HG02678 (cell line): ENCODE results near the gene INHBB.

Source experiments
- ATAC-seq: cut with Tn5 transposase; IDR thresholded peaks from one replicate; pipeline ENCODE4 v1.9.1; 2021; ENCODE audit warnings: mild to moderate bottlenecking, moderate library complexity; ENCODE audit not compliant: unreplicated experiment

The INHBB gene

DNA sequence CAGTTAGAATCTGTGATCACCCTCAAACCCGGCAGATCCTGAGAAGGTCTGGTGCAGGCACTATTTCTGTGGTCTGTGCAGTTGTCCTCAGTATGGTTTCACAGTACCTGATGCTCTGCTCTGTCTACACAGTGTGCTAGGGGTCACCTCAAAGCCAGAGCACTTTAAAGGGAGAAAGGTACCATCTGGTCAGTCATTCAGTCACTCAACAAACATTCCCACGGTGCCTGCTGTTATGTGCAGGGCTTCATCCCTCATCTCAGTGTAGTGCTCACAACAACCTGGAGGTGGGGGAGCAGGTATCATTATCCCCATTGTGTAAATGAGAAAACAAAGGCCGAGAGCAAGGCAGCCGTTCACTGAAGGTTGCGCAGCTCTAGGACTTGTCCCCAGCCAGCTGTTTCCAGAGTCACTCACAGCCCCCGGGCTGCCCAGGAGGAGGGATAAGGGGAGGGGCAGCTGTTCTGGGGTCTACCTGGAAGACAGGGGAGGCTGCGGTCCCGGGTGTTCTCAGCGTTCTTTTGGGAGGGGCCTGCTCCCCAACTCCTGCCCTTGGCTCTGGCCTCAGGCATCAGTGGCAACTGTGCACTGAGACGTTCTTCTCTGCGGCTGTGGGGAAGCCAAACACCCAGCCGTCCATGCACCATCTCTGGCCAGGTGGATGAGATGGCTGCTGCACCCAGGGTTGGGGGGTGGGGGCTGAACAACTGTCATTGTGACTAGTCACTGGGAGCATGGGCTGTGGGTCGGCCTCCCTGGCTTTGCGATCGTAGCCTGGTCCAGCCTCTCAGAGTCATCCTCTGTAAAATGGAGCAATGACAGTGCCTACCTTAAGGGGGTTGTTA lies 9.2 kb downstream of the INHBB start:
- no peak for ATAC-seq

- ATAC-seq = no peak
Observed at GRCh38 chr2:120355780-120356266, 9.9 kb downstream of the INHBB start.

DNA sequence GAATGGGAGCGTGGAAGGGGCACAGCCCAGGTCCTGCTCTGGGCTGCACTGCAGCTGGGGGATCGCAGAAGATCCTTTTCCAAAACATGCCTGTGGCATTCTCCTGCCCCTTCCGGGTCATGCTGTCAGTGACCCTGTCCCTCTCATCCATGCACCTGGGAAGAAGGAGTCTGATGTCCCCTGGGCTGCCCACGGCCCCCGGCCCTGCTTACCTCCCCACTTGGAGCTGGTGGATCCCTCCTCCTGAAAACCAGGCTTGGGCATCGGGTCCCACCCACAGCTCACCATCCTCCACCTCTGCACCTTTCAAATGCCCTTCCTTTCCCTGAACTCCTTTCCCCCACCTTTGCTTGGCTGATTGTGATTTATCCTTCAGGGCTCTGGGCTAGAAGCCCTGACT lies 11.8 kb downstream of the INHBB start:
- no peak for ATAC-seq

DNA sequence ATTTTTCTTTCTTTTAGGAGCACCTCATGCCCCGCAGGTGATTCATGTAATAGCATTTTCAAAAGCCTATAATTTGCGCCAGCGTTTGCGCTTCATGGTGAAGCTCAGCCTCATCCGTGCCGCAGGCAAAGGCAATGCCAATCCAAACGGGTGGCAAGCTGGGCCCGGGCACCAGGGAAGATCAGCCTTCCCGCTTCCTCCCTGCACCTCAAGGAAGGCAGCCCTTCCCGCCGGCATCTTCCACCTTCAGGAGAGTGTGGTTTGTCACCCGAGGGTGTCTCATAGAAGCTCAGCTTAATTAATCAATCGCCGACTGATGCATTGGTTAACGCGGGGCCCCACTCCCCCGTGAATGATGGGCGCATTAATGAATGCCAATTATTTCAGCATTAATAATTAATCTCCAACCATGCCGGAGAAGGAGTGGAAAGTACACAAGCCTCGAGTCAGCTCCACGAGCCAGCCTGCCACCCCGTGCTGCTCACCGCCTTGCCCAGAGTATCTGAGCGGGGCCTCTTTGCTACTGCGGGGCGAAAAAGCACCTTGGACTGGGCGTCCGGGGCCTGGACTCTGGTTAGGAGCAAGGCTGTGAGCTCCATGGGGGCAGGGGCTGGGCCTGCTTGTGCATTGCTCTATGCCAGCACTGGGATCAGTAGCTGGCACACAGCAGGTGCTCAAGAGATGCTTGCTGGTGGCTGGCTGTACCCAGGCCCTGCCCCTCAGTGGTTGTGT lies 13.0 kb downstream of the INHBB start:
- no peak for ATAC-seq

- no peak for ATAC-seq
Observed at GRCh38 chr2:120360307-120360855, 14.4 kb downstream of the INHBB start.

DNA sequence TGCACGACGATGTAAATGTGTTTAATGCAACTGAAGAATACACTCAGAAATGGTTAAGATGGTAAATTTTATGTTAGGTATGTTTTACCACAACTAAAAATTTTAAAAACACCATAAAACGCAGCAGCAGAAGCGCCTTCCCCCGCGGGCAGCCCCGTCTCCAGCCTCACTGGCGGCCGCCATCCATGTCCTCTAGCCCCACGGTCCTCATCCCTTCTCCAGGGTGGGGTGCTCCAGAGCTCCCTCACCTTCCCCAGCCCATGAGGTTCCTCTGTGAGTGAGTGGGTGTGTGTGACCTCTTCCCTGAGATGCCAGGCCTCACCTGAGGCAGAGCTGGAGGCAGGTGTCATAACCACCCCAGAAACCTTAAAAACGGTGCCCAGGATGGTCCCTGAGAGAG lies 17.0 kb downstream of the INHBB start:
- ATAC-seq = no peak

DNA sequence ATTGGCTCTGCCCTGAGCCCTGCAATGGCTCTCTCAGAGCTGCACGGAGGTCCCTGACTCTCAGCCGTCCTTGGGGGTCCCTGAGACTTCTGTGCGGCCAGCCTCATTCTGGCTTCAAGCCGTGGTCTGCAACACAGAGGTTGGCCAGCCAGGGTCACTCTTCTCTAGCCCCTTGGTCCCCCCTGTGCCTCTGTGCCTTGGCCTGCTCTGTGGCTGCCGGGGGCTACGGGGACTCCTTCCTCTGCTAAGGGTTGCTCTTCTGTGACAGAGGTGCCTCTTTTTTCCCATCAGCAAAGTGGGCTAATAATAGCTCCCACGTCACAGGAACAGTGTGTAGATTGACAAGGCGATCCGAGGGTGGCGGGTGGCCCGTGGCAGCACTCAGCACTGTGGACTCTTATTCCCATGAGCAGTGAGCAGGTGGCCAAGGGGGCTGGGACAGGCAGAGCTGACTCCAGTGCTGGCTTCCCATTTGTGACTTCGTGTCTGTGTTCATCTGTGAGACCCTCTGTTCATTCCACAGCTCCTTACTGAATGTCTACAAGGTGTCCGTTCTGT lies 19.4 kb downstream of the INHBB start:
- no peak for ATAC-seq

- ATAC-seq = no peak
Observed at GRCh38 chr2:120366698-120367097, 20.8 kb downstream of the INHBB start.

GRCh38 chr2:120367221-120367620 lies 21.3 kb downstream of the INHBB start:
- no peak for ATAC-seq

DNA sequence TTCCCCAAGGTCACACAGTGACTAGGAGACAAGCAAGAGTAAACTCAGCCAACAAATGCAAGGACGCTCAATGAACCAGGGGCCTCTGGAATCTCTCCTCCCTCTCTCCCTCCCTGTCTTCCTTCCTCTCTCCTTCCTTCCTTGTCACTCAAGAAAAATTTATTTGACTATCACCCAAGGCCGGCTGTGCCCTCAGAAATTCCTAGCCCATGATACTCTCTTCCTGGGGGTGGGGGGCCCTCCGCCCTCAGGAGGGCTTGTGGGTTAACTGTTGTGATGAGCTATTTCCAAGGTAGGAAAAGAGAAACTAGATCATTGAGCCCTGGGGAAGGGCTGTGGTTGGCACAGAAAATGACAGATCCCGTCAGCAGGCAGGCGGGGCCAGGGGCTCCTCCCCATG lies 21.7 kb downstream of the INHBB start:
- ATAC-seq = no peak

DNA sequence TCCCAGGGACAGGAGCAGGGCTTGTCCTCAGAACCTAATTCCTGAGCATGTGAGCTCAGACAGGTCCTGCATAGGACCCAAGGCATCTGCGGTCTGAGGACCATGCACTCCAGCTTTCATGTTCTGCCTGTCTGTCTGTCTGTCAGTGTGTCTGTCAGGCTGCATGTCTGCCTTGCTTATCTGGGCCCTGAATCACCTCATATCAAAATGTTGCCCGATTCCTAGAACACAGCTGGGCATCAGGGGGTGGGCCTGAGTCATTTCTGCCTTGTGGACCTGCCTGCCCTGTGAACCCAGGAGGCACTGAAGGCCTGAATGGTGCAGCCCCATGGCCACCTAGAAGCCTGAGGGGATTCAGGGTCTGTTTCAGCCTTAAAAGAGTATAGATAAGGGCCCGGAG lies 22.1 kb downstream of the INHBB start:
- no peak for ATAC-seq

DNA sequence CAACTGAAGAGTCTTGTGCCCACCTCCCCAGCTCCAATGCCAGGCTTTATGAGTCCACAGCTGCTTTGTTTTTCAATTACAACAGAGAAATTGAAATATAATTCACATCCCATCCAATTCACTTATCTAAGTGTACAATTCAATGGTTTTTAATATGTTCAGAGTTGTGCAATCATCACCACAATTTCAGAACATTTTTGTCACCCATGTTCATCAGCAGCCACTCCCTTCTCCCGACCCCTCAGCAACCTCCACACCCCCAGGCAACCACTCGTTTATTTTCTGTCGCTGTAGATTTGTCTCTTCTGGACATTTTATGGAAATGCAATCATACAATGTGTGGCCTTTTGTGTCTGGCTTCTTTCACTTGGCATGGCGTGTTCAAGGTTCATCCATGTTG lies 23.3 kb downstream of the INHBB start:
- ATAC-seq = no peak

- no peak for ATAC-seq
Observed at GRCh38 chr2:120371969-120372625, 26.2 kb downstream of the INHBB start.

DNA sequence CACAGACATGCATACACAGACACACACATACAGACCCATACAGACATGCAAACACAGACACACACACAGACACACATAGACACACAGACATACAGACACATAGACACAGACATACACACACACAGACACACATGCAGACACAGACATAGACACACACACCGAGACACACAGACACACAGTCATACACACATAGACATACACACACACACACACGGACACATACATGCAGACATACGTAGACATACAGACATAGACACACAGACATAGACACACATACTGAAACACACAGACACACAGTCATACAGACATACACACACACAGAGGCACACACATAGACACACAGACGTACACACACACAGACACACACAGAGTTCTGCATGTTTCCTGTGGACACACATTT lies 26.9 kb downstream of the INHBB start:
- no peak for ATAC-seq

DNA sequence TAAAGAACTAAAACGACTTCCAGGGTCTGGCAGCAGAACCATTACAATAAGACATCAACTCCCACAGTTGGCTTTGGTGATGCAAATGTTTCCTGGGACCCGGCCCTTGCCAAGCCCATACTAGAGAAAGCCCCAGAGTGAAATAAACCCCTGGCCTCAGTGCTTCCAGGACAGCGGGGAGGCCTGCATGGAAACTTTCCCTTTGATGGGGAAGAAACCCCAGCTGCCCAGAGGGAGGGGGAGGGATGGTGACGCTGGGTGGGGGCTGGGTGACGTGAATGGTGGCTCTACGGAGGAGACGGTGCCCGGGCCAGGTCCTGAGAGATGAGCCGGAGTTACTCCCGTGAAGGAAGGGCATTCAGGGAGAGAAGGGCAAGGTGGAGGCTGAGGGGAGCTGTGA lies 27.5 kb downstream of the INHBB start:
- no peak for ATAC-seq

- ATAC-seq = no peak
Observed at GRCh38 chr2:120374821-120375220, 28.9 kb downstream of the INHBB start.

DNA sequence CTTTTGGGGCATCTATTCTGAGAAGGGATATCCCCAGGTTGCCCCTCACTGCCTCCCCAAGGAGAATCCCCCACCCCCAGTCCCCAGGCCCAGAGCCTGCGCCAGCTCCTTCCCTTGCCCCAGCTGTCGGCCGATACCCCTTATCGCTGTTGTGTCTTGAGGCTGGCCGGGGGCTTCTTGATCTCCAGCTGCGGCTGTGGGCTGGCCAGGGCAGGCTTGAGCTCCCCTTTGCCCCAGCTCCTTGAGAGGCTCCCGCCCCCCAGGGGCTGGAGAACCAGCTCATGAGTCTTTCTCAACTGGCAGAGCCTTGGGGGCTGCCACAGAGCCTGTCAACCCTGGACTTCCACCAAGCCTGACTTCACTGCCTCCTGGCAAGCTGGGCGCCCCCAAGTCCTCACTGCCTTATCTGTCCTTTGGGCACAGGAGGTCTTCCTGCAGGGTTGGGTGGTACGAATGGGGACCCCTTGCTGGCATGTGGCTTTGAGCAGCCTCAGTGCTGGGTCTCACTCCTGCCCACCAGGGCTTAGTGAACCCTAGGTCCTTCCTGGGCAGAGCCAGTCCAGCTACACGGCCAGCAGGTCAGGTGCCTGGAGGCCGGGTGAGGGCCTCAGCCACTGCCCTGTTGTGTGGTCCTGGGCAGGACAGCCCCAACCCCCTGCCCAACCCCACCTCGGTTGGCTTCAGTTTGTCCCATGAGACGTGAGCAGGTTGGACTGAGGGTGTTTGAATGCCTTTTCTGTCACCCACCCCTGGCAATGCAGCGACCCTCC lies 29.5 kb downstream of the INHBB start:
- no peak for ATAC-seq

GRCh38 chr2:120376101-120376500 lies 30.2 kb downstream of the INHBB start:
- no peak for ATAC-seq

DNA sequence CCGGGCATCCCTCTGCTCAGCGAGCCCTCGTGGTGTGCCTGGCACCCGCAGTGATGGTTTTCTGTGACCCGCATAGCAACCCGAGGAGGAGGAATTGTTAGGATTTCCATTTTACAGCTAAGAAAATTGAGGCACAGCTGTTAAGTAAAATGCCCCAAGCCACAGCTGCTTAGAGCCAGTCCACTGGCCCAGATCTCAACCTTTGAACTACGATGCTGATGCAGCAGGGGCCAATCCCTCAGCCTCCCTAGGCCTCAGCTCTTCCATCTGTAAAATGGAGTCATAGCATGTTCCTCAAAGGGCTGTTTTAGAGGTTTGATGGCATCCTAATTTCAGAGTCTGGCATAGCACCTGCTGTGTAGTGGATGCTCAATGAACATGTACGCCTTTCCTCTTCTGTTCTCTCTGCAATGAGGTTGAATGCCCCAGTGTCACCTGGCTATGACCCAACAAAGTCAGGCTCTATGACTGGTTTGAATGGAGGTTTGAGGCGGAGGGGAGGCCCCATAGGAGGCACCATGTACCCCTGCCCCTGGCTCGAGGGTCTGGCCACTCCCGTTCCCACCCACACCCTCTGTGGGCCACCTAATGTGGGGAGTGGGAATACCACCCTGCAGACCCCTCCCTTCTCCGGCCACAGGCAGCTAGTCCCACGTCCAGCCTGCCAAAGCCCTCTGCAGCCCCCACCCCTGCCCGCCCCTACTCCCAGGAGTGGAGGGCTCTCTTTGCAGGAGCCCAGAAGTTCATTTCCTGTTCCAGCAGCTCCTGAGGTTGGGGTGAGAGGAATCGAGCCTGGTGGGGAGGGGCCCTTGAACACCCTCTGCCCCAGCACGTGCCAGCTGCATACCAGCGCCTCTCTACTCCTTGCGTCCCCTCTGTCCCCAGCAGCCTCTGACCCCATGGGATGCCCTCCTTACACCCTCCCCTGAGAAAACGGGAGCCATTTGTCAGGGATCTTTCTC lies 31.0 kb downstream of the INHBB start:
- ATAC-seq = no peak
